Measurements from ENCODE around the gene PXMP2.
"Not testable (repeated sequence)": the region's sequence is repeated elsewhere in the genome, so short reads cannot be mapped to it uniquely, and the experiment has no call there.

Gene PXMP2

DNA sequence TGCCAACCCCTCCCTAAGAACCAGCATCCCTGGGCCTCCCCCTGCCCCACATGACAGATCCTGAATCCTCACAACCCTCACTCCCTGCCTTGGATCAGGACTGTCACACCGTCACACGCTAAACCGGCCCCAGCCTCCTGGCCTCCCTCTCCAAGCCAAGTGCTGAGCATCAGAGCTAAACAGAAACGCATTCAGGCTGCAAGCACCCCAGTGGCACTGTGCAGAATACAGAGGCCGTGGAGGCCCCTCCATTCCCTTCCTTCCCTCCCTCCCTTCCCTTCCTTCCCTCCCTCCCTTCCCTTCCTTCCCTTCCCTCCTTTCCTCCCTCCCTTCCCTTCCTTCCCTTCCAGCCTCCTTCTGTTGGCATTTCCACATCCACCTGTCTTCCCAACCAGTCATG, 12.8 kb upstream of the PXMP2 start:
- Histone ChIP-seq H3K27me3 (ENCODE audit: low read depth, low read length) (no peaks in the 10 kb centered on the region), H3K4me1 (ENCODE audit: control insufficient read depth in 1 of 2, insufficient read depth in 2 of 2, low read length in 2 of 2) (no peaks in the 10 kb centered on the region), H3K36me3 (ENCODE audit: control insufficient read depth in 1 of 2, insufficient read depth in 2 of 2, low read length in 2 of 2) (peaks cover 40 to 66% of the 10 kb centered on the region in 2 donors), H3K27ac (ENCODE audit: low read length) (no peak overlapping the region), H3K9me3 (ENCODE audit: control insufficient read depth in 1 of 2, low read length in 2 of 2) (no peaks in the 10 kb centered on the region), H3K4me3 (ENCODE audit: low read depth in 1 of 2, low read length in 2 of 2) (no peak overlapping the region)

- no peaks in the 10 kb centered on the region for H3K27me3 ChIP-seq (ENCODE audit: low read depth, low read length)
- peaks cover 44 to 72% of the 10 kb centered on the region in 2 donors for H3K36me3 ChIP-seq (ENCODE audit: control insufficient read depth in 1 of 2, insufficient read depth in 2 of 2, low read length in 2 of 2)
- no peak overlapping the region for H3K27ac ChIP-seq (ENCODE audit: low read length)
- no peak overlapping the region for H3K4me3 ChIP-seq (ENCODE audit: low read depth in 1 of 2, low read length in 2 of 2)
- H3K9me3 ChIP-seq (ENCODE audit: control insufficient read depth in 1 of 2, low read length in 2 of 2), result no peaks in the 10 kb centered on the region
- H3K4me1 ChIP-seq (ENCODE audit: control insufficient read depth in 1 of 2, insufficient read depth in 2 of 2, low read length in 2 of 2), result no peaks in the 10 kb centered on the region
These were observed 11.5 kb upstream of the PXMP2 start for GRCh38 chr12:132675757-132676432.

- Histone ChIP-seq H3K4me1 (ENCODE audit: control insufficient read depth in 1 of 2, insufficient read depth in 2 of 2, low read length in 2 of 2) (no peaks in the 10 kb centered on the region), H3K27ac (ENCODE audit: low read length) (no peak overlapping the region), H3K27me3 (ENCODE audit: low read depth, low read length) (no peaks in the 10 kb centered on the region), H3K36me3 (ENCODE audit: control insufficient read depth in 1 of 2, insufficient read depth in 2 of 2, low read length in 2 of 2) (peaks cover 38 to 60% of the 10 kb centered on the region in 2 donors), H3K4me3 (ENCODE audit: low read depth in 1 of 2, low read length in 2 of 2) (no peak overlapping the region), H3K9me3 (ENCODE audit: control insufficient read depth in 1 of 2, low read length in 2 of 2) (no peaks in the 10 kb centered on the region)
These were observed 9.9 kb upstream of the PXMP2 start for GRCh38 chr12:132677492-132677891.

DNA sequence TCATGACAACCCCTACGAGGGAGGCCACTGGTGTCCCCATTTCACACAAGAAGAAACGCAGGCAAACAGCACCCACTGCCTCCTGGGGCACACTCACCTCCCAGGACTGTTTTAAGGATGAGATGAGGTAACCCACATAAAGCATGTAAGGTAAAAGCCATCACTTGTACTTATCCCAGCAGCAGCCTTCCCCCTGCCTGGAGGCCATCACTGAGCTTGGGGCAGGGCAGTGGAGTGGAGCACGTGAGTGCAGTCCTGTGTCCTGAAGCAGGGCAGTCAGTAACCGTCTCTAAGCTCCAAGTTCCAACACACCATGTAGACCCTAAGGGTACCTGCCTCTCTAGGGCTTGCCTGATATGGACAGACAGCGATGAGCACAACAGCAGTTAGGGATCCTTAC, 2.0 kb upstream of the PXMP2 start:
- Histone ChIP-seq H3K27ac (ENCODE audit: low read length) (no peak overlapping the region), H3K4me1 (ENCODE audit: control insufficient read depth in 1 of 2, insufficient read depth in 2 of 2, low read length in 2 of 2) (peaks cover 0 to 9% of the 10 kb centered on the region in 2 donors), H3K9me3 (ENCODE audit: control insufficient read depth in 1 of 2, low read length in 2 of 2) (no peaks in the 10 kb centered on the region), H3K27me3 (ENCODE audit: low read depth, low read length) (no peaks in the 10 kb centered on the region), H3K36me3 (ENCODE audit: control insufficient read depth in 1 of 2, insufficient read depth in 2 of 2, low read length in 2 of 2) (no peaks in the 10 kb centered on the region), H3K4me3 (ENCODE audit: low read depth in 1 of 2, low read length in 2 of 2) (no peak overlapping the region)

- Histone ChIP-seq H3K4me1 (ENCODE audit: control insufficient read depth in 1 of 2, insufficient read depth in 2 of 2, low read length in 2 of 2) (peaks cover 0 to 9% of the 10 kb centered on the region in 2 donors), H3K27ac (ENCODE audit: low read length) (no peak overlapping the region)
These were observed 569 bp upstream of the PXMP2 start for GRCh38 chr12:132686825-132687210.

DNA sequence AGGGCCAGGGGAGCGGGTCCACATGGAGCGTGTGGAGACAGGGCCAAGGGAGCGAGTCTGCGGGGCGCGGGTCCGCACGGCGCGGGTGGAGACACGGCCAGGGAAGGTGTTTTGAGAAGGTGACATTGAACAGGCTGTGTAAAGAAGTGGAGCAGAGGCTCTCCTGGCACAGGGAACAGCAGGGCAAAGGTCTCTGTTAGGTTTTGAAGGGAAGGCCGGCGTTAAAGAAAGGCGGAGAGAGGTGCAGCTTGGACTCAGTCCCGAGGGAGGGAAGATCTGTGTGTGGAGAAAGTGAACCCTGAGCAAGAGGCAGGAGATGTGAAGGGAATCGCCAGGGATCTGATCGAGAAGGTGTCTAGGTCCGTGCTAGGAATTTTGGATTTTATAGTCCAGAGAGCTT, 1.8 kb downstream of the PXMP2 start:
- H3K27ac ChIP-seq (ENCODE audit: low read length), result no peak overlapping the region

More at GRCh38 chr12:132686825-132687210, 569 bp upstream of the PXMP2 start:
- H3K27me3 ChIP-seq (ENCODE audit: low read depth, low read length), result no peaks in the 10 kb centered on the region
- H3K4me3 ChIP-seq (ENCODE audit: low read depth in 1 of 2, low read length in 2 of 2), result peak overlapping the region in 1 of 2 donors; percentile 70
- no peaks in the 10 kb centered on the region for H3K9me3 ChIP-seq (ENCODE audit: control insufficient read depth in 1 of 2, low read length in 2 of 2)
- H3K36me3 ChIP-seq (ENCODE audit: control insufficient read depth in 1 of 2, insufficient read depth in 2 of 2, low read length in 2 of 2), result no peaks in the 10 kb centered on the region

GRCh38 chr12:132690112-132690511, 2.7 kb downstream of the PXMP2 start:
- Histone ChIP-seq H3K36me3 (ENCODE audit: control insufficient read depth in 1 of 2, insufficient read depth in 2 of 2, low read length in 2 of 2) (no peaks in the 10 kb centered on the region), H3K27me3 (ENCODE audit: low read depth, low read length) (no peaks in the 10 kb centered on the region), H3K4me3 (ENCODE audit: low read depth in 1 of 2, low read length in 2 of 2) (no peak overlapping the region), H3K9me3 (ENCODE audit: control insufficient read depth in 1 of 2, low read length in 2 of 2) (no peaks in the 10 kb centered on the region), H3K4me1 (ENCODE audit: control insufficient read depth in 1 of 2, insufficient read depth in 2 of 2, low read length in 2 of 2) (peaks cover 0 to 9% of the 10 kb centered on the region in 2 donors), H3K27ac (ENCODE audit: low read length) (no peak overlapping the region)

More for the DNA sequence above, 1.8 kb downstream of the PXMP2 start:
- H3K4me1 ChIP-seq (ENCODE audit: control insufficient read depth in 1 of 2, insufficient read depth in 2 of 2, low read length in 2 of 2), result peaks cover 0 to 9% of the 10 kb centered on the region in 2 donors
- H3K9me3 ChIP-seq (ENCODE audit: control insufficient read depth in 1 of 2, low read length in 2 of 2), result no peaks in the 10 kb centered on the region
- peak overlapping the region in 1 of 2 donors; percentile 1 for H3K4me3 ChIP-seq (ENCODE audit: low read depth in 1 of 2, low read length in 2 of 2)
- H3K27me3 ChIP-seq (ENCODE audit: low read depth, low read length), result no peaks in the 10 kb centered on the region
- H3K36me3 ChIP-seq (ENCODE audit: control insufficient read depth in 1 of 2, insufficient read depth in 2 of 2, low read length in 2 of 2), result no peaks in the 10 kb centered on the region

DNA sequence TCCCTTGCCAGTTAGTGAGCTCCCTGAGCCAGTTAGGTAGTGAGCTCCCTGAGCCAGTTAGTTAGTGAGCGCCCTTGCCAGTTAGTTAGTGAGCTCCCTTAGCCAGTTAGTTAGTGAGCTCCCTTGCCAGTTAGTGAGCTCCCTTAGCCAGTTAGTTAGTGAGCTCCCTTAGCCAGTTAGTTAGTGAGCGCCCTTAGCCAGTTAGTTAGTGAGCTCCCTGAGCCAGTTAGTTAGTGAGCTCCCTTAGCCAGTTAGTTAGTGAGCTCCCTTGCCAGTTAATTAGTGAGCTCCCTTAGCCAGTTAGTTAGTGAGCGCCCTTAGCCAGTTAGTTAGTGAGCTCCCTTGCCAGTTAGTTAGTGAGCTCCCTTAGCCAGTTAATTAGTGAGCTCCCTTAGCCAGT, 4.6 kb downstream of the PXMP2 start:
- H3K27me3 ChIP-seq (ENCODE audit: low read depth, low read length); H3K27ac ChIP-seq (ENCODE audit: low read length); H3K36me3 ChIP-seq (ENCODE audit: control insufficient read depth in 1 of 2, insufficient read depth in 2 of 2, low read length in 2 of 2); H3K4me3 ChIP-seq (ENCODE audit: low read depth in 1 of 2, low read length in 2 of 2); H3K4me1 ChIP-seq (ENCODE audit: control insufficient read depth in 1 of 2, insufficient read depth in 2 of 2, low read length in 2 of 2); H3K9me3 ChIP-seq (ENCODE audit: control insufficient read depth in 1 of 2, low read length in 2 of 2): not testable (repeated sequence)

DNA sequence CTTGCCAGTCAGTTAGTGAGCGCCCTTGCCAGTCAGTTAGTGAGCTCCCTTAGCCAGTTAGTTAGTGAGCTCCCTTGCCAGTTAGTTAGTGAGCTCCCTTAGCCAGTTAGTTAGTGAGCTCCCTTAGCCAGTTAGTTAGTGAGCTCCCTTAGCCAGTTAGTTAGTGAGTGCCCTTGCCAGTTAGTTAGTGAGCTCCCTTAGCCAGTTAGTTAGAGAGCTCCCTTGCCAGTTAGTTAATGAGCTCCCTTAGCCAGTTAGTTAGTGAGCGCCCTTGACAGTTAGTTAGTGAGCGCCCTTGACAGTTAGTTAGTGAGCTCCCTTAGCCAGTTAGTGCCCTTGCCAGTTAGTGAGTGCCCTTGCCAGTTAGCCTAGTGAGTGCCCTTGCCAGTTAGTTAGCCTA, 7.5 kb downstream of the PXMP2 start:
- H3K4me1 ChIP-seq (ENCODE audit: control insufficient read depth in 1 of 2, insufficient read depth in 2 of 2, low read length in 2 of 2); H3K9me3 ChIP-seq (ENCODE audit: control insufficient read depth in 1 of 2, low read length in 2 of 2); H3K4me3 ChIP-seq (ENCODE audit: low read depth in 1 of 2, low read length in 2 of 2); H3K27ac ChIP-seq (ENCODE audit: low read length); H3K36me3 ChIP-seq (ENCODE audit: control insufficient read depth in 1 of 2, insufficient read depth in 2 of 2, low read length in 2 of 2); H3K27me3 ChIP-seq (ENCODE audit: low read depth, low read length): not testable (repeated sequence)

- H3K36me3 ChIP-seq (ENCODE audit: control insufficient read depth in 1 of 2, insufficient read depth in 2 of 2, low read length in 2 of 2), result no peaks in the 10 kb centered on the region
These were observed 8.0 kb downstream of the PXMP2 start for GRCh38 chr12:132695431-132695830.

DNA sequence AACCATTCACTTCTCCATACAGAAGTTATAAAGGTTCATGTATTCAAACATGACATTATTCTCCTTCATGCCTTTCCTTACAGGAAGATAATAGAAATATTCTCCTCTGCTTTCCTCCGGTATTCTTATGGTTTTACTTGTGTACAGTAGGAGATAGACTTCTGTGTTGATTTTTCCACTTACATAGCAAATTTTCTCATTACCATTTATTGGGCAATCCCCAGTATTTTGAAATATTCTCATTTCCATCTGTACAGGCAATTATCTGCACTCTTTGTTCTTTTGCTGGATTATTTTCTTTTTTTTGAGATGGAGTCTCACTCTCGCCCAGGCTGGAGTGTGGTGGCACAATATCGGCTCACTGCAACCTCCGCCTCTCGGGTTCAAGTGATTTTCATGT, 11.0 kb downstream of the PXMP2 start:
- Histone ChIP-seq H3K4me3 (ENCODE audit: low read depth in 1 of 2, low read length in 2 of 2) (no peak overlapping the region), H3K27me3 (ENCODE audit: low read depth, low read length) (no peaks in the 10 kb centered on the region), H3K4me1 (ENCODE audit: control insufficient read depth in 1 of 2, insufficient read depth in 2 of 2, low read length in 2 of 2) (no peaks in the 10 kb centered on the region), H3K36me3 (ENCODE audit: control insufficient read depth in 1 of 2, insufficient read depth in 2 of 2, low read length in 2 of 2) (peaks cover 0 to 3% of the 10 kb centered on the region in 2 donors), H3K27ac (ENCODE audit: low read length) (no peak overlapping the region), H3K9me3 (ENCODE audit: control insufficient read depth in 1 of 2, low read length in 2 of 2) (no peaks in the 10 kb centered on the region)

More at GRCh38 chr12:132695431-132695830, 8.0 kb downstream of the PXMP2 start:
- Histone ChIP-seq H3K27ac (ENCODE audit: low read length) (no peak overlapping the region), H3K9me3 (ENCODE audit: control insufficient read depth in 1 of 2, low read length in 2 of 2) (no peaks in the 10 kb centered on the region), H3K4me1 (ENCODE audit: control insufficient read depth in 1 of 2, insufficient read depth in 2 of 2, low read length in 2 of 2) (no peaks in the 10 kb centered on the region), H3K4me3 (ENCODE audit: low read depth in 1 of 2, low read length in 2 of 2) (no peak overlapping the region), H3K27me3 (ENCODE audit: low read depth, low read length) (no peaks in the 10 kb centered on the region)

DNA sequence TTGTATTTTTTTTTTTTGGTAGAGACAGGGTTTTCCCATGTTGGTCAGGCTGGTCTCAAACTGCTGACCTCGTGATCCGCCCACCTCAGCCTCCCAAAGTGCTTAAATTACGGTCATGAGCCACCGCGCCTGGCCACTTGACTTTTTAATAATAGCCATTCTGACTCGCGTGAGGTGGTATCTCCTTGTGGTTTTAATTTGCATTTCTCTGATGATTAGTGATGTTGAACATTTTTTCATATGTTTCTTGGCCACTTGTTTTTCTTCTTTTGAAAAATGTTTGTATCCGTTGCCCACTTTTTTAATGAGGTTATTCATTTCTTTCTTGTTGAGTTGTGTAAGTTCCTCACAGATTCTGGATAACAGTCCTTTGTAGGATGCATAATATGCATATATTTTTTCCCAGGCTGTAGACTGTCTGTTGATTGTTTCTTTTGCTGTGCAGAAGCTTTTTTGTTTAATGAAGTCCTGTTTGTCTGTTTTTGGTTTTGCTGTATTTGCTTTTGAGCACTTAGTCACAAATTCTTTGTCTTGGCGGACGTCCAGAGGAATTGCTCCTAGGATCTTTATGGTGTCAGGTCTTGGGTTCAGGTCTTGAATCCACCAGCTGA, 12.9 kb downstream of the PXMP2 start:
- Histone ChIP-seq H3K4me3 (ENCODE audit: low read depth in 1 of 2, low read length in 2 of 2) (no peak overlapping the region), H3K36me3 (ENCODE audit: control insufficient read depth in 1 of 2, insufficient read depth in 2 of 2, low read length in 2 of 2) (peaks cover 3 to 15% of the 10 kb centered on the region in 2 donors), H3K9me3 (ENCODE audit: control insufficient read depth in 1 of 2, low read length in 2 of 2) (no peaks in the 10 kb centered on the region), H3K27me3 (ENCODE audit: low read depth, low read length) (no peaks in the 10 kb centered on the region), H3K27ac (ENCODE audit: low read length) (no peak overlapping the region), H3K4me1 (ENCODE audit: control insufficient read depth in 1 of 2, insufficient read depth in 2 of 2, low read length in 2 of 2) (no peaks in the 10 kb centered on the region)

All from muscle layer of duodenum (tissue), 2 donors.